Panc1 (cell line): ENCODE data around the gene SLC7A9.

Source experiments
- CTCF ChIP-seq: fragments of 450-650 bp; IDR thresholded peaks from 2 replicates; pipeline ENCODE4 v1.5.1; 2017; ENCODE audit warnings: mild to moderate bottlenecking
- POLR2AphosphoS5 ChIP-seq: IDR thresholded peaks from 2 replicates; pipeline ENCODE4 v1.6.1; 2012; ENCODE audit warnings: mild to moderate bottlenecking, low read depth, low read length, moderate library complexity

GRCh38 chr19:32919365-32919764 lies 49.8 kb upstream of the SLC7A9 start:
- TF ChIP-seq CTCF (no peak), POLR2AphosphoS5 (no peak)
